Thoracic aorta (tissue), 2 donors: ENCODE data around the gene SRSF2. TPM values are rescaled to one million over a fixed set of nuclear protein-coding genes. Genes with fewer than 3 reads are reported as not detected.
A peak's percentile ranks its signal among the peaks of the same experiment; 100 is the strongest.
"Not testable (repeated sequence)": the region's sequence is repeated elsewhere in the genome, so short reads cannot be mapped to it uniquely, and the experiment has no call there.

Experiments
- ATAC-seq: fragments of 150-250 bp; one replicate; pipeline ENCODE4 v1.8.0; 2017; ENCODE audit warnings: low read depth; ENCODE audit not compliant: insufficient number of reproducible peaks, low FRiP score
- DNase-seq: peaks from one replicate; pipeline ENCODE4 v3.0.0-alpha.2; 2020; ENCODE audit warnings: low spot score
- H3K27ac ChIP-seq, 2 donors: fragments of 200-600 bp; sonication (generic); 1 replicate in 1 of 2; 2 replicates in 1 of 2; pipeline ENCODE4 v1.5.1; 2016; ENCODE audit warnings: mild to moderate bottlenecking in 2 of 2, moderate library complexity in 2 of 2
- H3K27me3 ChIP-seq: fragments of 200-600 bp; sonication (generic); replicated peaks from 2 replicates; pipeline ENCODE4 v1.6.0; 2016; ENCODE audit warnings: mild to moderate bottlenecking; ENCODE audit not compliant: insufficient read depth
- H3K36me3 ChIP-seq: fragments of 200-600 bp; sonication (generic); one replicate; pipeline ENCODE4 v1.5.1; 2016
- H3K4me1 ChIP-seq, 2 donors: fragments of 200-600 bp; sonication (generic); 1 replicate in 1 of 2; 2 replicates in 1 of 2; pipeline versions ENCODE4 v1.5.1 to v1.6.0; 2016; ENCODE audit warnings: low read depth in 2 of 2, mild to moderate bottlenecking in 1 of 2; ENCODE audit not compliant: control insufficient read depth in 1 of 2
- H3K4me3 ChIP-seq: fragments of 200-600 bp; sonication (generic); 2 replicates; pipeline ENCODE4 v1.5.1; 2016; ENCODE audit warnings: mild to moderate bottlenecking
- H3K9me3 ChIP-seq: fragments of 200-600 bp; sonication (generic); 2 replicates; pipeline ENCODE4 v1.5.1; 2016
- CTCF ChIP-seq: fragments of 200-600 bp; sonication (generic); IDR thresholded peaks from one replicate; pipeline ENCODE4 v1.5.1; 2019; ENCODE audit warnings: antibody characterized with exemption
- total RNA-seq, 2 donors: library from RNA; depleted of rRNA; stranded (reverse); fragments of >200 nt; gene quantifications; one replicate each; pipeline versions ENCODE4 v1.1.0 to v1.2.3, GENCODE V29; 2016

The SRSF2 gene
- total RNA-seq, 2 donors from 2014 or later = 265 to 266 TPM

GRCh38 chr17:76713765-76714164 lies 23.4 kb downstream of the SRSF2 start:
- DNase-seq = no peak
- no peak for TF ChIP-seq CTCF
- no peaks in the 10 kb centered on the region for H3K9me3 ChIP-seq
- H3K27ac ChIP-seq = no peak overlapping the region
- no peaks in the 10 kb centered on the region for H3K27me3 ChIP-seq
- H3K4me3 ChIP-seq = no peak overlapping the region
- H3K36me3 ChIP-seq = peaks cover 31% of the 10 kb centered on the region
- H3K4me1 ChIP-seq = peaks cover 7 to 50% of the 10 kb centered on the region in 2 donors
- ATAC-seq = no peak

- Histone ChIP-seq H3K4me1 (peaks cover 18 to 63% of the 10 kb centered on the region in 2 donors), H3K36me3 (peaks cover 17% of the 10 kb centered on the region), H3K27ac (peak overlapping the region in 1 of 2 donors; percentile 72)
- not testable (repeated sequence) for H3K27me3 ChIP-seq, DNase-seq, H3K4me3 ChIP-seq, ATAC-seq, H3K9me3 ChIP-seq
These were observed 24.8 kb downstream of the SRSF2 start for GRCh38 chr17:76712321-76712720.

GRCh38 chr17:76710863-76711611 lies 26.1 kb downstream of the SRSF2 start, which contains the start of gene MXRA7:
MXRA7 (minus strand) TSS chr17:76710965; CDS start chr17:76710946, 19 bp downstream.
- ATAC-seq = peak; percentile 24
- Histone ChIP-seq H3K9me3 (no peaks in the 10 kb centered on the region), H3K4me3 (peak within 1 kb of the TSS; percentile 74), H3K36me3 (peaks cover 12% of the 10 kb centered on the region), H3K27ac (peak within 1 kb of the TSS; percentile 95 to 98), H3K27me3 (no peaks in the 10 kb centered on the region), H3K4me1 (peaks cover 18 to 62% of the 10 kb centered on the region in 2 donors)
- no peak for TF ChIP-seq CTCF
- DNase-seq = no peak

GRCh38 chr17:76709951-76710862 lies 26.9 kb downstream of the SRSF2 start:
- not testable (repeated sequence) for DNase-seq, H3K9me3 ChIP-seq, H3K27me3 ChIP-seq, ATAC-seq
- peaks cover 18 to 55% of the 10 kb centered on the region in 2 donors for H3K4me1 ChIP-seq
- H3K27ac ChIP-seq = peak overlapping the region; percentile 95 to 98
- H3K4me3 ChIP-seq = peak overlapping the region; percentile 74
- peaks cover 12% of the 10 kb centered on the region for H3K36me3 ChIP-seq

GRCh38 chr17:76709077-76709950 lies 27.8 kb downstream of the SRSF2 start:
- no peaks in the 10 kb centered on the region for H3K9me3 ChIP-seq
- peak overlapping the region; percentile 95 to 98 for H3K27ac ChIP-seq
- H3K36me3 ChIP-seq = peaks cover 11% of the 10 kb centered on the region
- peaks cover 18 to 46% of the 10 kb centered on the region in 2 donors for H3K4me1 ChIP-seq
- peak; percentile 71 for ATAC-seq
- no peaks in the 10 kb centered on the region for H3K27me3 ChIP-seq
- TF ChIP-seq CTCF = peak; percentile 10
- H3K4me3 ChIP-seq = peak overlapping the region; percentile 74
- peak; percentile 88 for DNase-seq
